H9 (cell line): ENCODE results near the gene PRSS50. TPM values are rescaled to one million over a fixed set of nuclear protein-coding genes. Genes with fewer than 3 reads are reported as not detected.

Source experiments
- DNase-seq: peaks from one replicate; pipeline ENCODE4 v3.0.0-alpha.2; 2017
- H2AFZ ChIP-seq: one replicate; pipeline ENCODE4 v1.6.1; 2013; ENCODE audit warnings: mild to moderate bottlenecking, low read length, control low read depth, moderate library complexity
- H2AK5ac ChIP-seq: 2 replicates; pipeline ENCODE4 v1.6.1; 2013; ENCODE audit warnings: low read length, control low read depth, mixed read lengths; ENCODE audit not compliant: insufficient read length
- H2BK120ac ChIP-seq: one replicate; pipeline ENCODE4 v1.6.1; 2013; ENCODE audit warnings: low read depth, mild to moderate bottlenecking, low read length, control low read depth, inconsistent platforms; ENCODE audit not compliant: poor library complexity, severe bottlenecking
- H2BK12ac ChIP-seq: 2 replicates; pipeline ENCODE4 v1.6.1; 2013; ENCODE audit warnings: low read length, control low read depth, mixed read lengths, low read depth; ENCODE audit not compliant: insufficient read length
- H2BK15ac ChIP-seq: 2 replicates; pipeline ENCODE4 v1.6.1; 2013; ENCODE audit warnings: low read depth, low read length, control low read depth
- H2BK20ac ChIP-seq: one replicate; pipeline ENCODE4 v1.6.1; 2013; ENCODE audit warnings: low read depth, mild to moderate bottlenecking, low read length, control low read depth, inconsistent platforms; ENCODE audit not compliant: poor library complexity, severe bottlenecking
- H2BK5ac ChIP-seq: 2 replicates; pipeline ENCODE4 v1.6.1; 2013; ENCODE audit warnings: low read length, control low read depth, mixed read lengths; ENCODE audit not compliant: insufficient read length
- H3K14ac ChIP-seq: 2 replicates; pipeline ENCODE4 v1.6.1; 2013; ENCODE audit warnings: low read length, control low read depth; ENCODE audit not compliant: insufficient read depth
- H3K18ac ChIP-seq: 2 replicates; pipeline ENCODE4 v1.6.1; 2013; ENCODE audit warnings: low read depth, mild to moderate bottlenecking, mixed read lengths, low read length, control low read depth; ENCODE audit not compliant: insufficient read length
- H3K23ac ChIP-seq: 2 replicates; pipeline ENCODE4 v1.6.1; 2013; ENCODE audit warnings: low read length, control low read depth, mixed read lengths, low read depth; ENCODE audit not compliant: insufficient read length
- H3K23me2 ChIP-seq: 2 replicates; pipeline ENCODE4 v1.6.1; 2013; ENCODE audit warnings: low read depth, mild to moderate bottlenecking, mixed read lengths, low read length, control low read depth; ENCODE audit not compliant: insufficient read length, poor library complexity, severe bottlenecking
- H3K27ac ChIP-seq: 2 replicates; pipeline ENCODE4 v1.5.1; 2013; ENCODE audit warnings: low read length, control low read depth, mixed read lengths, low read depth; ENCODE audit not compliant: insufficient read length
- H3K27me3 ChIP-seq: 2 replicates; pipeline ENCODE4 v1.6.1; 2013; ENCODE audit warnings: low read length, control low read depth, inconsistent platforms; ENCODE audit not compliant: insufficient read depth
- H3K4ac ChIP-seq: 2 replicates; pipeline ENCODE4 v1.6.1; 2013; ENCODE audit warnings: low read depth, mild to moderate bottlenecking, control low read depth, inconsistent platforms, low read length, moderate library complexity
- H3K4me1 ChIP-seq: 2 replicates; pipeline ENCODE4 v1.6.1; 2013; ENCODE audit warnings: low read length, control low read depth, inconsistent platforms; ENCODE audit not compliant: insufficient read depth
- H3K4me2 ChIP-seq: 2 replicates; pipeline ENCODE4 v1.6.1; 2013; ENCODE audit warnings: low read length, control low read depth, mixed read lengths; ENCODE audit not compliant: insufficient read length, insufficient read depth
- H3K56ac ChIP-seq: 2 replicates; pipeline ENCODE4 v1.6.1; 2013; ENCODE audit warnings: low read depth, mild to moderate bottlenecking, mixed read lengths, low read length, control low read depth; ENCODE audit not compliant: insufficient read length
- H3K79me1 ChIP-seq: 2 replicates; pipeline ENCODE4 v1.6.1; 2013; ENCODE audit warnings: low read depth, mild to moderate bottlenecking, moderate library complexity, low read length, control low read depth, inconsistent platforms; ENCODE audit not compliant: insufficient read depth, poor library complexity, severe bottlenecking
- H3K79me2 ChIP-seq: 2 replicates; pipeline ENCODE4 v1.6.1; 2013; ENCODE audit warnings: low read length, control low read depth, inconsistent platforms; ENCODE audit not compliant: insufficient read depth
- H3K9ac ChIP-seq: 2 replicates; pipeline ENCODE4 v1.6.1; 2013; ENCODE audit warnings: low read length, control low read depth, mixed read lengths; ENCODE audit not compliant: insufficient read length; ENCODE audit errors: extremely low read depth
- H3K9me3 ChIP-seq: one replicate; pipeline ENCODE4 v1.6.1; 2013; ENCODE audit warnings: low read depth, low read length, inconsistent platforms; ENCODE audit not compliant: control insufficient read depth
- H3T11ph ChIP-seq: one replicate; pipeline ENCODE4 v1.6.1; 2013; ENCODE audit warnings: mild to moderate bottlenecking, low read length, control low read depth, inconsistent platforms
- H4K20me1 ChIP-seq: one replicate; pipeline ENCODE4 v1.6.1; 2013; ENCODE audit not compliant: control insufficient read depth, insufficient read length, insufficient read depth
- H4K5ac ChIP-seq: 2 replicates; pipeline ENCODE4 v1.6.1; 2013; ENCODE audit warnings: low read depth, mild to moderate bottlenecking, mixed read lengths, low read length, control low read depth; ENCODE audit not compliant: insufficient read length
- H4K8ac ChIP-seq: replicated peaks from 2 replicates; pipeline ENCODE4 v1.6.1; 2013; ENCODE audit warnings: low read length, control low read depth, mixed read lengths, low read depth; ENCODE audit not compliant: insufficient read length
- H4K91ac ChIP-seq: 2 replicates; pipeline ENCODE4 v1.6.1; 2013; ENCODE audit warnings: low read depth, mild to moderate bottlenecking, moderate library complexity, mixed read lengths, low read length, control low read depth; ENCODE audit not compliant: insufficient read length
- H3K27ac Mint-ChIP-seq, 3 experiments: 2 replicates in 2 of 3; 3 replicates in 1 of 3; pipeline ENCODE4 v1.8.0; 2020 to 2021; ENCODE audit warnings: mixed read lengths in 3 of 3, mild to moderate bottlenecking in 1 of 3, moderate library complexity in 1 of 3
- H3K27me3 Mint-ChIP-seq: 2 replicates; pipeline ENCODE4 v1.8.0; 2021; ENCODE audit warnings: low read depth, mild to moderate bottlenecking, moderate library complexity, mixed read lengths
- H3K36me3 Mint-ChIP-seq, 3 experiments: 2 replicates in 2 of 3; 3 replicates in 1 of 3; pipeline ENCODE4 v1.8.0; 2020 to 2021; ENCODE audit warnings: low read depth in 3 of 3, mixed read lengths in 3 of 3; ENCODE audit not compliant: insufficient read depth in 1 of 3
- H3K4me1 Mint-ChIP-seq, 2 experiments: 2 replicates each; pipeline ENCODE4 v1.8.0; 2020; ENCODE audit warnings: mixed read lengths in 2 of 2
- H3K4me3 Mint-ChIP-seq, 2 experiments: 2 replicates in 1 of 2; 3 replicates in 1 of 2; pipeline ENCODE4 v1.8.0; 2020 to 2021; ENCODE audit warnings: mild to moderate bottlenecking in 2 of 2, mixed read lengths in 2 of 2, moderate library complexity in 1 of 2
- H3K9me3 Mint-ChIP-seq, 2 experiments: 2 replicates in 1 of 2; 3 replicates in 1 of 2; pipeline ENCODE4 v1.8.0; 2020; ENCODE audit warnings: mild to moderate bottlenecking in 2 of 2, mixed read lengths in 2 of 2, moderate library complexity in 1 of 2
- CTCF ChIP-seq: fragments of 200-600 bp; sonication (generic); conservative IDR thresholded peaks from 3 replicates; pipeline ENCODE4 v1.8.0; 2021; ENCODE audit warnings: antibody characterized with exemption, mild to moderate bottlenecking
- WGBS: extraction: QIAGEN DNeasy Blood & Tissue Kit; methylation state at CpG from one replicate; pipeline ENCODE4 v1.1.7; 2013; ENCODE audit warnings: missing lambda C conversion rate, low lambda C conversion rate, mixed read lengths; ENCODE audit not compliant: insufficient read length; ENCODE audit errors: extremely low coverage; 5-methylcytosine and 5-hydroxymethylcytosine counted together
- total RNA-seq: library from RNA; stranded (reverse); gene quantifications from 2 replicates; pipeline ENCODE4 v1.2.1, GENCODE V29; 2021

Gene PRSS50
- total RNA-seq, 1 experiment from 2014 or later, result 0.24 TPM

- H4K8ac ChIP-seq, result no peak overlapping the region
- H3K36me3 Mint-ChIP-seq, result no peaks in the 10 kb centered on the region
- H3K4me1 Mint-ChIP-seq, result peaks cover 55 to 56% of the 10 kb centered on the region in 2 experiments
- no peak overlapping the region for H3T11ph ChIP-seq
- no peaks in the 10 kb centered on the region for H4K20me1 ChIP-seq
- H2BK120ac ChIP-seq, result no peak overlapping the region
- peaks cover 6% of the 10 kb centered on the region for H3K27me3 Mint-ChIP-seq
- H2BK15ac ChIP-seq, result no peak overlapping the region
- no peak overlapping the region for H2AFZ ChIP-seq
- no peak overlapping the region for H3K9ac ChIP-seq
- no peaks in the 10 kb centered on the region for H3K9me3 ChIP-seq
- H3K9me3 Mint-ChIP-seq, result no peaks in the 10 kb centered on the region
- no peak overlapping the region for H3K56ac ChIP-seq
- H2BK20ac ChIP-seq, result no peak overlapping the region
- no peaks in the 10 kb centered on the region for H3K79me2 ChIP-seq
- no peak overlapping the region for H2BK12ac ChIP-seq
- H2BK5ac ChIP-seq, result no peak overlapping the region
- no peak for DNase-seq
- no peak overlapping the region for H3K23ac ChIP-seq
- TF ChIP-seq CTCF, result no peak
- H3K4me2 ChIP-seq, result no peak overlapping the region
- H4K91ac ChIP-seq, result no peak overlapping the region
- H3K27ac Mint-ChIP-seq, result peak overlapping the region in 1 of 3 experiments; percentile 32; a peak in 2 of 7 replicates
- peak overlapping the region in 1 of 2 experiments; percentile 28; a peak in 1 of 5 replicates for H3K4me3 Mint-ChIP-seq
- no peaks in the 10 kb centered on the region for H3K79me1 ChIP-seq
- no peak overlapping the region for H2AK5ac ChIP-seq
- peaks cover 11% of the 10 kb centered on the region; the same call in 1 of the 2 replicates for H3K4me1 ChIP-seq
- no peak overlapping the region for H4K5ac ChIP-seq
- H3K27ac ChIP-seq, result no peak overlapping the region
- no CpG with 5 or more reads among the region's 17 CpGs for WGBS
- no peak overlapping the region for H3K4ac ChIP-seq
- no peaks in the 10 kb centered on the region for H3K27me3 ChIP-seq
- peak overlapping the region; percentile 23; the same call in 1 of the 2 replicates for H3K14ac ChIP-seq
- H3K18ac ChIP-seq, result no peak overlapping the region
- H3K23me2 ChIP-seq, result no peaks in the 10 kb centered on the region
Observed at GRCh38 chr3:46662771-46663551, 54.7 kb downstream of the PRSS50 start.

Other genes starting within 250 kb of the PRSS50 start
- gene RTP3, start 219.9 kb downstream of the PRSS50 start, total RNA-seq, result not detected in 2 replicates
- gene LRRC2, start 151.6 kb downstream of the PRSS50 start, total RNA-seq, result 2.6 and 3.4 TPM in 2 replicates
- 0.11 TPM in 1 of 2 replicates, not detected in the other for gene FAM240A, start 105.3 kb downstream of the PRSS50 start, total RNA-seq
- 4.9 and 5.0 TPM in 2 replicates for gene ALS2CL, start 24.2 kb downstream of the PRSS50 start, total RNA-seq
- 0.63 and 0.66 TPM in 2 replicates for gene TMIE, start 16.5 kb downstream of the PRSS50 start, total RNA-seq
- gene MYL3, start 145.6 kb upstream of the PRSS50 start, total RNA-seq, result 0.24 TPM in 2 replicates
- 0.99 and 1.0 TPM in 2 replicates for gene PTH1R, start 159.9 kb upstream of the PRSS50 start, total RNA-seq